T-helper 17 cell (primary cell): ENCODE results near the gene TOX3. TPM values are rescaled to one million over a fixed set of nuclear protein-coding genes. Genes with fewer than 3 reads are reported as not detected.

Experiments
- ATAC-seq: fragments of 150-1000 bp; cut with Tn5 transposase; 2 replicates; pipeline ENCODE4 v1.10.0; 2021; ENCODE audit warnings: mild to moderate bottlenecking, moderate library complexity
- DNase-seq, 3 donors: peaks; one replicate each; pipeline versions ENCODE4 v3.0.0 to v3.0.0-alpha.2; 2020 to 2021
- H3K9me3 ChIP-seq: one replicate; pipeline ENCODE4 v1.7.0; 2013; ENCODE audit warnings: low read length, mild to moderate bottlenecking; ENCODE audit not compliant: control insufficient read depth, poor library complexity, severe bottlenecking
- H3K27ac Mint-ChIP-seq: one replicate; pipeline ENCODE4 v1.8.0; 2022; ENCODE audit warnings: mild to moderate bottlenecking, moderate library complexity, mixed read lengths
- H3K27me3 Mint-ChIP-seq: one replicate; pipeline ENCODE4 v1.8.0; 2022; ENCODE audit warnings: mixed read lengths
- H3K36me3 Mint-ChIP-seq: one replicate; pipeline ENCODE4 v1.8.0; 2022; ENCODE audit warnings: low read depth, mixed read lengths
- H3K4me1 Mint-ChIP-seq: one replicate; pipeline ENCODE4 v1.8.0; 2022; ENCODE audit warnings: mild to moderate bottlenecking, mixed read lengths
- H3K4me3 Mint-ChIP-seq: one replicate; pipeline ENCODE4 v1.8.0; 2022; ENCODE audit warnings: mild to moderate bottlenecking, moderate library complexity, mixed read lengths
- total RNA-seq, 4 donors: library from RNA in 2 of 4; stranded (reverse) in 2 of 4; gene quantifications; one replicate each; pipeline ENCODE4 v1.2.3 and lab custom pipeline; 2022 to 2026

Gene TOX3
- total RNA-seq, 2 donors from 2014 or later, result not detected

DNA sequence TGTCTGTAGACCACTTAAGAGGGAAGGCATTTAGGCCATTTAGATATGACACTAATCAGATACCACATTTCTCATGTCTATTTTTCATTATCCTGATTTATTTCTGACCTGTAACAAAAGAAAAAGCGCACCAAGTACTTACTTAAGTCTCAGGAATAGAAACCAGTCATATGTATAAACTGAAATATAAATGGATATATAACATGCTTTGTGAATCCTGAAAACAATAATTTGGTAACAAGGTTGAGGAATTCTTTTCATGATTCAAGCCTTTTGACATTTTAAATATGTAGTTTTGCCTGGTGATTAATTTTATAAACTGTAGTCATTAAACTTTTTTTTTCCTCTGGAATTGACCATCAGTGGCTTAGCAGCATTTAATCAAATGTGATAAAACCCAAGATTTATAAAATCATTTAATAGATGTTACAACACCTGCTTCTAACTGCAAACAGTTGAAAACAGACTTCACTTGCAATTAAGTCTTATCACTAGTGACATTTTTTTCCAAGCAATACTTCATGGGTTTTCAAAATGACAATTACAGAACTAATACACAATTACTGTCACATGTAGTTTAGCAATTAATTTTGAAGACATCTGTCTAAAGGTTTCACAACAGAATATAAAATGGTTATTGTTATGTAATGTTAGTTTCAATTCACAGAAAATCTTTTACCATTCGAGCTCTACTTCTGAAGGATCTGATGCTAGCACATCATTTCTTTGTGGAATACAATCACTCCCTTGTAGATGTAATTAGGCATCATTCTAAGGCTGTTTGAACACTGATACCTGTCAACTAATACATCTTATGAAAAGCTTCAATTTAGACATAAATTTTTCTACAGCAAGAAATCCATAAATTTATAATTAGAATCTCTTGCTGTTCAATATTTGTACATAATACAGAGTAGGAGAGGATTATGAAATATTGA is 110.3 kb downstream of the TOX3 start:
- H3K9me3 ChIP-seq, result no peaks in the 10 kb centered on the region
- H3K27ac Mint-ChIP-seq, result no peak overlapping the region
- no peaks in the 10 kb centered on the region for H3K27me3 Mint-ChIP-seq
- H3K4me1 Mint-ChIP-seq, result no peaks in the 10 kb centered on the region
- ATAC-seq, result no peak
- no peak overlapping the region for H3K4me3 Mint-ChIP-seq
- no peak for DNase-seq
- H3K36me3 Mint-ChIP-seq, result no peaks in the 10 kb centered on the region

DNA sequence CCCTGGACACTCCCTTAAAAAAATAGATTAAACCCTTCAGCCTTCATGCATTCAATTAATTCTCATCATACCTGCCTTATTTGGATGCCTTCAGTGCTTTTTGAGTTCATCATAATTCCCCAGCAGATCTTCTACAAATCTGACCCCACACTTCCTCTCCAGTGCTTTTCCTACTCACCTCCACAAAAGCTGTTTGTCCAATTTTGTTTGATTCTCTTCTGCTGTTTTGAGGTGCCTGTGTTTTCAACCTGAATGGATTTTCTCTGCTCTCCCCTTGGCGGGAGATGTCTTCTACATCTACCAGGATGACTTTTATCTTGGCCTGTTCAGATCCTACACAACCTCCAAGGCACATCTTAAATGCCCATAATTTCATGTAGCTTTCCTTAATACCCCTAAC is 112.7 kb downstream of the TOX3 start:
- H3K36me3 Mint-ChIP-seq, result no peaks in the 10 kb centered on the region
- no peaks in the 10 kb centered on the region for H3K27me3 Mint-ChIP-seq
- ATAC-seq, result no peak
- no peak overlapping the region for H3K4me3 Mint-ChIP-seq
- H3K27ac Mint-ChIP-seq, result no peak overlapping the region
- DNase-seq, result no peak
- H3K9me3 ChIP-seq, result no peaks in the 10 kb centered on the region
- H3K4me1 Mint-ChIP-seq, result no peaks in the 10 kb centered on the region

DNA sequence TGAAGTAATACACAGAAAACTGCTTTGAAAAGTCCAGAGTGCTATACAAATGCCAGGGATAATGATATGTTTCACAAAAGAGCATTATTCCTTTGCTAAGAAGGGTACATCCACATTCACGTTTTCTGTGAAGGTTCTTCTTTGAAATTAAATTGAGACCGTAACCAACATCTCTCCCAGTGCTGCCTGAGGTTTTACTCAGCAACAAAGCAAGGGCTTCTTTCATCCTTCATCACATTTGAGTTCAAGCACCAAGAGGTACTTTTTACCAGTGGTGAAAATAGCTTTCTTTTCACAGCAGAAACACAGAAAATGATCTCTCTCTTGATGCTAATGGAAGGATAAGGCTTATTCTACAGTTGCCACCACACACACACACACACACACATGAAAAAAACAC is 113.3 kb downstream of the TOX3 start:
- H3K9me3 ChIP-seq, result no peaks in the 10 kb centered on the region
- no peak overlapping the region for H3K4me3 Mint-ChIP-seq
- H3K36me3 Mint-ChIP-seq, result no peaks in the 10 kb centered on the region
- DNase-seq (no peak), ATAC-seq (no peak)
- H3K27ac Mint-ChIP-seq, result no peak overlapping the region
- no peaks in the 10 kb centered on the region for H3K4me1 Mint-ChIP-seq
- H3K27me3 Mint-ChIP-seq, result no peaks in the 10 kb centered on the region

DNA sequence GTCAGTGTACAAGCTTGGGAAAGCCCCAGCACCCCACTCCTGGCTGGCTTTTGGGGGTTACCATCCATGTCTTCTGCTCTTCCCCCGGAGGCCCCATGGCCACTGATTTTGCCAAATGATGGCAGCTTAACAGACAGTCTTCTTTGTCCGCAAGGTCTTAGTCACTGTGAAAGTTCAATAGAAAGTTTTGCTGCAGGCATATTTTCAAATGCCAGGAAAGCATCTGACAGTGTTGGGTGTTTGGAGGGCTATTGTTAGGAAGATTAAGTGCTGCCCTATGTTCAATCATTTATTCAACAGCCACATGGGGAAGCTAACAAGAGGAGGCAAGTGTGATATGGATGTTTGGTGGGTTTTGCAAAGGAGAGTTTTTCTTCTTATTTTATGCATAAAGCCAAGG is 122.4 kb downstream of the TOX3 start:
- H3K4me3 Mint-ChIP-seq, result no peak overlapping the region
- no peaks in the 10 kb centered on the region for H3K4me1 Mint-ChIP-seq
- no peaks in the 10 kb centered on the region for H3K27me3 Mint-ChIP-seq
- DNase-seq (no peak), ATAC-seq (no peak)
- no peaks in the 10 kb centered on the region for H3K36me3 Mint-ChIP-seq
- no peaks in the 10 kb centered on the region for H3K9me3 ChIP-seq
- H3K27ac Mint-ChIP-seq, result no peak overlapping the region

DNA sequence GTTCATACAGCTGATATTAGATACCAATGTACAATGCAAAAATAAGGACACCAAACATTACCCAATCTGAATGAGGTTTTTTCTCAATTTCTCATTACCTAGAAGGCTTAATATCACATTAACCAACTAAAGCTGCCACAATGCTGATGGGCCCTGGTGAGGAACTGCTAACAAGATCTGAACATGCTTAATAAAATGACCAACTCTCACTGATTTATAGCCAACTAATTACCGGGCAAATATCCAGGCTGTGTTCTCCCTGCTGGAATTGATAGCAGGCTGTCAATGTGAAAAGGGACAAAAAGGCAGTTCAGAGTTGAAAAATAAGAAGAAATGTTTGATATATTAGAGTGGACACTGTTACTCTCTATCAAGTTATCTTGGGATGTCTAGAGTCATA is 124.6 kb downstream of the TOX3 start:
- no peaks in the 10 kb centered on the region for H3K36me3 Mint-ChIP-seq
- no peaks in the 10 kb centered on the region for H3K27me3 Mint-ChIP-seq
- DNase-seq (no peak), ATAC-seq (no peak)
- no peaks in the 10 kb centered on the region for H3K9me3 ChIP-seq
- H3K4me1 Mint-ChIP-seq, result no peaks in the 10 kb centered on the region
- no peak overlapping the region for H3K27ac Mint-ChIP-seq
- no peak overlapping the region for H3K4me3 Mint-ChIP-seq

DNA sequence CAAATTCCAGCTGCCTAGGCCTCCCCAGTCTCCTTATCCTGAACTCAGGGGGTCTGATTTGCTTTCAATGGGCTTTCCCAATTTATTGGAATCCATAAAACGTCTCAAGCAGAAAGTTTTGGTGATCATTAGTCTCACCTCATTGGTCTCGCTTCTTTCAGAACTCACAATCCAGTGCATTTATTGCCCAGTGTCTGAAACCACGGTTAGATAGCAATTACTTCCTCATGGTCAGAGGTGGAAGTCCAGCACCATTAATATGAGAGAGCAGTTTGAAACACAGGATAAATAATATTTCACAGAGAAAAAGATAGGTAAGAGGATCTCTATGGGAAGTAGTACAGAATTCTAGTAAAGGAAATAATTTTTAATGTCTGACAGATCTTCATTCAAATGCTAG is 128.7 kb downstream of the TOX3 start:
- Mint-ChIP-seq H3K27me3 (no peaks in the 10 kb centered on the region), H3K4me1 (no peaks in the 10 kb centered on the region), H3K36me3 (no peaks in the 10 kb centered on the region), H3K4me3 (no peak overlapping the region), H3K27ac (no peak overlapping the region)
- peaks cover 2% of the 10 kb centered on the region for H3K9me3 ChIP-seq
- no peak for DNase-seq
- ATAC-seq, result no peak

DNA sequence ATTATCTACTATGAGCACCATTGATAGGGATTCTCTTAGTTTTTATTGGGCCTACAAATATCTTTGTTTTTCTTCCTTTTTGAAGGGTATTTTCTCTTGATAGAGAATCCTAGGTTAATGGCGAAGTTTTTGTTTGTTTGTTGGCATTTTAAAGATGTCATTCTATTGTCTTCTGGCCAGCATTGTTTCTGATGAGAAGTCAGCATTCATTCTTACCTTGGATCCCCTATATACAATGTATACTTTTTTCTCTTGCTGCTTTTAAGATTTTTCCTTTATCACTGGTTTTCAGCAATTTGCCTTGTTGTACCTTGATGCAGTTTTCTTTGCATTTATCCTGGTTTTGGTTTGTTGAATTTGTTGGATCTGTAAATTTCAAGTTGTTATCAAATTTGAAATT is 130.1 kb downstream of the TOX3 start:
- no peak overlapping the region for H3K27ac Mint-ChIP-seq
- no peak overlapping the region for H3K4me3 Mint-ChIP-seq
- peaks cover 2% of the 10 kb centered on the region for H3K9me3 ChIP-seq
- no peaks in the 10 kb centered on the region for H3K27me3 Mint-ChIP-seq
- H3K36me3 Mint-ChIP-seq, result no peaks in the 10 kb centered on the region
- DNase-seq (no peak), ATAC-seq (no peak)
- H3K4me1 Mint-ChIP-seq, result no peaks in the 10 kb centered on the region

DNA sequence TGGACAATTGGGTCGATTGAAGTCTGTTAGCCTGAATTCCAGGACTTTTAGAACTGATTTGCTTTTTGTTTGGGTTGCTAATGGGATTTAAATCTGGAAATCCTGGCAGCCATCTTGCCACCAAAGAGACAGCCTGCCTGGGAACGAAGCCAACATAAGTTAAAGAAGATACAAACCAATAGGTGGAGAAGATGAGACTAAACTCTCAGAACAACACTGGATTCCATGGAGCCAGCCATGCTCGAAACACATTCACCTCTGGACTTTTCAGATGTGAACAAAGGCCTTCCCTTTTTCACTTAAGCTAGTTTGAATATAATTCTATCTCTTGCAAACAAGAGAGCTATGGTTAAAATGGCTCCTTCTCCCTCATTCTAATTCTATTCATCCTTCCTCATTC is 135.9 kb downstream of the TOX3 start:
- DNase-seq (no peak), ATAC-seq (no peak)
- no peaks in the 10 kb centered on the region for H3K4me1 Mint-ChIP-seq
- H3K27me3 Mint-ChIP-seq, result no peaks in the 10 kb centered on the region
- no peak overlapping the region for H3K27ac Mint-ChIP-seq
- no peaks in the 10 kb centered on the region for H3K36me3 Mint-ChIP-seq
- no peak overlapping the region for H3K4me3 Mint-ChIP-seq
- peaks cover under 1% of the 10 kb centered on the region for H3K9me3 ChIP-seq

DNA sequence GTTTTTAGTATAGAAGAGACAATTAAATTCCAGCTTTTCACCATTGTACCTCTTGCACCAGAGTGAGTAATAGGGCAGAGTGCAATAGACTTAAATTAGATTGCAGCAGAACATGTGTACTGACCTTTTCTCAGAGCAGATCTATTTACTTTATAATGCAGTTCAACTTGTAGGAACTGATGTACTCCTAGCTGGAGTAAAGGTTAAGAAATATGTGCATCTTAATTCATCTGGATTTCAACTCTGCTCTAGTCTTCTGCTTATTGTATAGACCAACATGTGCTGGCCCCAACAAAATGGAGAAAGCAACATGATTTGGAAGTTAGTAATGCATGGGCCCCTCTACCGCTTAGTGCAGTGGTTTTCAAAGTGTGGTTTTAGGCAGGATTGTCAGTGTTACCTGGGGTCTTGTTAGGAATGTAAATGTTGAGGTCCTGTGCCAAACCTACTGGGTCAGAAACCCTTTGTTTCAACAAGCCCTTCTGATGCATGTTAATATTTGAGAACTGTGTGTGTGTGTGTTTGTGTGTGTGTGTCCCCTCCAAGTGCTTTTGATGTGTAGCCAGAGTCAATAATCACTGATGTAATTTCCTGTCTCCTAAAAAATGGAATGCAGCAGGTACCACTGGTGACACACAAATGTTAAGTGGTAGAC is 138.6 kb downstream of the TOX3 start:
- ATAC-seq (no peak), DNase-seq (no peak)
- Mint-ChIP-seq H3K27ac (no peak overlapping the region), H3K36me3 (no peaks in the 10 kb centered on the region), H3K4me3 (no peak overlapping the region), H3K4me1 (no peaks in the 10 kb centered on the region), H3K27me3 (no peaks in the 10 kb centered on the region)
- no peaks in the 10 kb centered on the region for H3K9me3 ChIP-seq

DNA sequence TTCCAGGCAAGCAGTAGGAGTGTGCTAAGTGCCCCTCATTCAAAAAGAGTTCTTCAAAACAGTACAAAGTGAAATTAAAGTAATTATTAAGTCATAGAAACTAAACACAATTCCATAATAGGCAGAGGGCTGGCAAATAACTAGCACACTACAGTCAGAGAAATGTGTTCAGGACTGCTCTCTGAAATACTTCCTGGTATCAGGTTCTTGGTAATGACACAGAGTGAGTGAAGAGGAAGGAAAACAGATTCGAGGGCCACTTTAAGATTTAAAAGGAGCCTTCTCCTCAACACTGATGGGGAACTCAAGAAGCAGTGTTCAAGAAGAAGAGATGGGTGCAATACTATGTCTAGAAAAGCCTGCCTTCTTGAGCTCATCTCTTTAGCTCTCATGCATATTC is 139.2 kb downstream of the TOX3 start:
- no peak overlapping the region for H3K4me3 Mint-ChIP-seq
- H3K4me1 Mint-ChIP-seq, result no peaks in the 10 kb centered on the region
- no peak for DNase-seq
- H3K36me3 Mint-ChIP-seq, result no peaks in the 10 kb centered on the region
- no peaks in the 10 kb centered on the region for H3K27me3 Mint-ChIP-seq
- no peaks in the 10 kb centered on the region for H3K9me3 ChIP-seq
- no peak overlapping the region for H3K27ac Mint-ChIP-seq
- no peak for ATAC-seq

DNA sequence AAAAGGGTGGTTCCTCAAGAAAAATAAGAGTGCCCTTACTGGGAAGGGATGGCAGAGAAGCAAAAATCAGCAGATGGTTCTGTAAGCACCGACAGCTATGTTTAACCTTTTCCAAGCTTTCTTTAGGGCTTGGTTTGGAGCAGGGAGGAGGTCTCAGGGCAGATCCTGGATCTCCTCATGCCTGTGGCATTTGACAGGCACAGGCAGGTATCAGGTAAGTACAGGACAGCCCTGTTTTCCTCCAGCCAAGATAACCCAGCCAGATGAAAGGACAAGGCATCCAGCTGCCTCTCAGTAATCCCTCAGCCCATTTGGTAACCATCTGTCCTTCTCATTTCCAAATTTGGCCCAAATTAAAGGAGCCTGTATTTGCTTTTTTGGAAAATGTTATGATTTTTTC is 141.5 kb downstream of the TOX3 start:
- H3K9me3 ChIP-seq, result no peaks in the 10 kb centered on the region
- ATAC-seq (no peak), DNase-seq (no peak)
- no peaks in the 10 kb centered on the region for H3K4me1 Mint-ChIP-seq
- H3K36me3 Mint-ChIP-seq, result no peaks in the 10 kb centered on the region
- no peak overlapping the region for H3K27ac Mint-ChIP-seq
- H3K4me3 Mint-ChIP-seq, result no peak overlapping the region
- no peaks in the 10 kb centered on the region for H3K27me3 Mint-ChIP-seq

DNA sequence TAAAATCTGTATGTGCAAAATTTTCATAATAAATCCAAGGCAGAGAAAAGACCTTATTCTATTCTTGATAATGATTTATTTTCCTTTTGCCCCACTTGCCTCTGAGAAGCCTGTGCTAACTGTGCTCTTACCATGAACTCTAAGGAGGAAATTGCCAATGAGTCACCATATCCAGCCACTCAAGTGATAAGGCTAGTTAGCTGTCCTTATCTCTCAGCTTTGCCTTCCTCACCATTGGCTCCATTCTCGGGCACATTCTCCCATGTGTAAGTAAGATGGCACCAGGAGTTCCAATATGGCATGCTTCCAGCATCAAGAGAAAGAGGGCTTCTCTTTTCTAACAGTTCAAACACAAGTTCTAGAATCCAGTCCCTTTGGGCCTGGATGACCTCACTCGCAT is 142.4 kb downstream of the TOX3 start:
- H3K27ac Mint-ChIP-seq, result no peak overlapping the region

DNA sequence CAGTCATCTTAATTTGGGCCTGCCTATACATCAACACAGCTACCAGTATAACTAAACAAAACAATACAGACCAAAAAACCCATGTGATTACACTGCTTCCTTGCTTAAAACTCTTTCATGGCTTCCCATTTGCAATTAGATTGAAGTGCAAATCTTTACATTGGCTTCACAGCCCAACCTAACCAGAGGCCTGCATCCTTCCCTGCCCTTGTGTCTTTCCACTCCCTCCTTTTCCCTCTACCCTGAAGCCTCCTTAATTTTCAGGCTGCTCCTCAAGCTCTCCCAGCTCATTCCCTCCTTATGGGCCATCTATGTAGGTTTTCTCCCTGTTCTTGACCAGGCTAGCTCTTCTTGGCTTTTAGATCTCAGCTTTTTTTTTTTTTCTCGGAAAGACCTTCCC is 147.8 kb downstream of the TOX3 start:
- Mint-ChIP-seq H3K36me3 (no peaks in the 10 kb centered on the region), H3K27ac (no peak overlapping the region), H3K4me3 (no peak overlapping the region), H3K4me1 (no peaks in the 10 kb centered on the region), H3K27me3 (no peaks in the 10 kb centered on the region)
- ATAC-seq, result no peak
- DNase-seq, result no peak
- H3K9me3 ChIP-seq, result no peaks in the 10 kb centered on the region

More for the DNA sequence above, 142.4 kb downstream of the TOX3 start:
- Mint-ChIP-seq H3K4me3 (no peak overlapping the region), H3K36me3 (no peaks in the 10 kb centered on the region), H3K4me1 (no peaks in the 10 kb centered on the region), H3K27me3 (no peaks in the 10 kb centered on the region)
- no peaks in the 10 kb centered on the region for H3K9me3 ChIP-seq
- DNase-seq (no peak), ATAC-seq (no peak)

DNA sequence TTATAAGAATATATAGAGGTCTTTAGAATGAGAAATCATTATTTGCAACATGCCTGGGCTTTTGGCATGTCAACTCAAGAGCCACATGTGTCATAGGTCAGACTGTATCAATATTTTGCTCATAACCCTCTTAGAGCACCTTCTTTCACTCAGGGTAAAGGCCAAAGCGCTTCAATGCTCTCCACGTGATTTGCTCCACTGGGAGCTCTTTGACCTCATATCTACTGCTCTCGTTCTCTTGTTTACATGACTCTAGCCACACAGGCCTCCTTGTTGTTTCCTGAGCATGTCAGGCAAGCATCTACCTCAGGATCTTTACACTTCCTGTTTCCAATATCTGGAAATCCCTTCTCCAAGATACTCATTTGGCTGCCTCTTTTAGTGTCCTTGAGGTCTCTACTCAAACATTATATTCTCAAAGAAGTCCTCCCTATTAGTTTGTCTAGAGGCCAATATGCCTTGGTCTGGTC is 148.4 kb downstream of the TOX3 start:
- Mint-ChIP-seq H3K27me3 (no peaks in the 10 kb centered on the region), H3K4me3 (no peak overlapping the region), H3K4me1 (no peaks in the 10 kb centered on the region), H3K27ac (no peak overlapping the region), H3K36me3 (no peaks in the 10 kb centered on the region)
- no peak for DNase-seq
- no peak for ATAC-seq
- no peaks in the 10 kb centered on the region for H3K9me3 ChIP-seq
